Astrocyte (in vitro differentiated cells and primary cell): ENCODE results near the gene EPS8L3. TPM values are rescaled to one million over a fixed set of nuclear protein-coding genes. Genes with fewer than 3 reads are reported as not detected.

Source experiments
- DNase-seq: peaks from one replicate; pipeline ENCODE4 v3.0.0-alpha.2; 2010; ENCODE audit warnings: low read depth
- FAIRE-seq: peaks from 2 replicates; lab custom pipeline; 2011; peaks lifted over from hg19 to GRCh38; lab: Jason Lieb, UNC
- H2AFZ ChIP-seq: 2 replicates; pipeline ENCODE4 v1.6.0; 2012; ENCODE audit warnings: low read depth, low read length, inconsistent platforms
- H3K27ac ChIP-seq: 2 replicates; pipeline ENCODE4 v1.5.1; 2011; ENCODE audit warnings: low read depth, low read length, inconsistent platforms
- H3K27me3 ChIP-seq: 2 replicates; pipeline ENCODE4 v1.6.0; 2011; ENCODE audit warnings: low read length, inconsistent platforms; ENCODE audit not compliant: insufficient read depth
- H3K36me3 ChIP-seq: 2 replicates; pipeline ENCODE4 v1.5.1; 2011; ENCODE audit warnings: low read length, inconsistent platforms; ENCODE audit not compliant: insufficient read depth
- H3K4me1 ChIP-seq: 2 replicates; pipeline ENCODE4 v1.5.1; 2011; ENCODE audit warnings: low read length, inconsistent platforms; ENCODE audit not compliant: insufficient read depth
- H3K4me2 ChIP-seq: 2 replicates; pipeline ENCODE4 v1.6.0; 2012; ENCODE audit warnings: low read length, inconsistent platforms
- H3K4me3 ChIP-seq: 2 replicates; pipeline ENCODE4 v1.5.1; 2011; ENCODE audit warnings: low read depth, mild to moderate bottlenecking, low read length, inconsistent platforms; ENCODE audit not compliant: insufficient read depth
- H3K79me2 ChIP-seq: 2 replicates; pipeline ENCODE4 v1.6.0; 2012; ENCODE audit warnings: mild to moderate bottlenecking, low read length, inconsistent platforms; ENCODE audit not compliant: insufficient read depth
- H3K9ac ChIP-seq: 2 replicates; pipeline ENCODE4 v1.6.0; 2012; ENCODE audit warnings: mild to moderate bottlenecking, low read length, inconsistent platforms
- H3K9me3 ChIP-seq: 2 replicates; pipeline ENCODE4 v1.5.1; 2012; ENCODE audit warnings: low read depth, mild to moderate bottlenecking, low read length, inconsistent platforms; ENCODE audit not compliant: insufficient read depth
- H4K20me1 ChIP-seq: 2 replicates; pipeline ENCODE4 v1.6.0; 2012; ENCODE audit warnings: low read length, inconsistent platforms; ENCODE audit not compliant: insufficient read depth
- H3K27ac Mint-ChIP-seq: one replicate; pipeline ENCODE4 v1.8.0; 2021; ENCODE audit warnings: mild to moderate bottlenecking, mixed read lengths; ENCODE audit not compliant: unreplicated experiment
- H3K27me3 Mint-ChIP-seq: one replicate; pipeline ENCODE4 v1.8.0; 2021; ENCODE audit warnings: low read depth, mixed read lengths; ENCODE audit not compliant: unreplicated experiment
- H3K36me3 Mint-ChIP-seq: one replicate; pipeline ENCODE4 v1.8.0; 2021; ENCODE audit warnings: low read depth, mixed read lengths; ENCODE audit not compliant: unreplicated experiment
- H3K4me1 Mint-ChIP-seq: one replicate; pipeline ENCODE4 v1.8.0; 2021; ENCODE audit warnings: low read depth, mixed read lengths; ENCODE audit not compliant: unreplicated experiment
- H3K4me3 Mint-ChIP-seq: one replicate; pipeline ENCODE4 v1.8.0; 2021; ENCODE audit warnings: mild to moderate bottlenecking, moderate library complexity, mixed read lengths; ENCODE audit not compliant: unreplicated experiment
- H3K9me3 Mint-ChIP-seq: one replicate; pipeline ENCODE4 v1.8.0; 2021; ENCODE audit warnings: mild to moderate bottlenecking, mixed read lengths; ENCODE audit not compliant: unreplicated experiment
- CTCF ChIP-seq: IDR thresholded peaks from 2 replicates; pipeline ENCODE4 v1.5.1; 2011; ENCODE audit warnings: low read depth, mild to moderate bottlenecking, inconsistent platforms, low read length, moderate library complexity; ENCODE audit not compliant: insufficient read depth
- EZH2 ChIP-seq: IDR thresholded peaks from 2 replicates; pipeline ENCODE4 v1.6.1; 2012; ENCODE audit warnings: mild to moderate bottlenecking, low read length, inconsistent platforms; ENCODE audit not compliant: insufficient read depth
- total RNA-seq: library from RNA; stranded (reverse); gene quantifications from 2 replicates; pipeline ENCODE4 v1.2.1, GENCODE V29; 2021

Gene EPS8L3
- total RNA-seq, 1 donor from 2014 or later: not detected

- Histone ChIP-seq H3K4me2 (no peak overlapping the region), H3K4me1 (peaks cover 30% of the 10 kb centered on the region), H3K9ac (no peak overlapping the region), H3K4me3 (no peak overlapping the region), H2AFZ (no peak overlapping the region), H3K79me2 (no peaks in the 10 kb centered on the region), H4K20me1 (no peaks in the 10 kb centered on the region), H3K9me3 (no peaks in the 10 kb centered on the region), H3K27me3 (no peaks in the 10 kb centered on the region), H3K36me3 (no peaks in the 10 kb centered on the region), H3K27ac (no peak overlapping the region)
- no peak overlapping the region for H3K4me3 Mint-ChIP-seq
- H3K9me3 Mint-ChIP-seq: no peaks in the 10 kb centered on the region
- peaks cover 8% of the 10 kb centered on the region for H3K4me1 Mint-ChIP-seq
- DNase-seq (no peak), FAIRE-seq (no peak)
- H3K36me3 Mint-ChIP-seq: no peaks in the 10 kb centered on the region
- peaks cover 12% of the 10 kb centered on the region for H3K27me3 Mint-ChIP-seq
- TF ChIP-seq CTCF (no peak), EZH2 (no peak)
- H3K27ac Mint-ChIP-seq: no peak overlapping the region
Observed at GRCh38 chr1:109804660-109805059, 40.9 kb upstream of the EPS8L3 start.

- Histone ChIP-seq H3K27me3 (no peaks in the 10 kb centered on the region), H3K27ac (no peak overlapping the region), H3K4me3 (no peak overlapping the region), H4K20me1 (no peaks in the 10 kb centered on the region), H3K9ac (no peak overlapping the region), H3K9me3 (no peaks in the 10 kb centered on the region), H3K4me2 (peak overlapping the region; percentile 25), H2AFZ (no peak overlapping the region), H3K4me1 (peaks cover 30% of the 10 kb centered on the region), H3K79me2 (no peaks in the 10 kb centered on the region), H3K36me3 (no peaks in the 10 kb centered on the region)
- no peaks in the 10 kb centered on the region for H3K36me3 Mint-ChIP-seq
- TF ChIP-seq EZH2: no peak
- no peak for TF ChIP-seq CTCF
- no peak for FAIRE-seq
- DNase-seq: no peak
- peaks cover 8% of the 10 kb centered on the region for H3K4me1 Mint-ChIP-seq
- H3K27ac Mint-ChIP-seq: no peak overlapping the region
- no peak overlapping the region for H3K4me3 Mint-ChIP-seq
- peaks cover 12% of the 10 kb centered on the region for H3K27me3 Mint-ChIP-seq
- H3K9me3 Mint-ChIP-seq: no peaks in the 10 kb centered on the region
Observed at GRCh38 chr1:109803901-109804331, 40.2 kb upstream of the EPS8L3 start.

- H3K27me3 Mint-ChIP-seq: peaks cover 12% of the 10 kb centered on the region
- no peaks in the 10 kb centered on the region for H3K9me3 Mint-ChIP-seq
Observed at GRCh38 chr1:109802901-109803561, 39.3 kb upstream of the EPS8L3 start.

More at GRCh38 chr1:109802901-109803561, 39.3 kb upstream of the EPS8L3 start:
- H3K36me3 ChIP-seq: no peaks in the 10 kb centered on the region
- no peak overlapping the region for H3K4me3 ChIP-seq
- H3K4me2 ChIP-seq: no peak overlapping the region
- no peak overlapping the region for H3K4me3 Mint-ChIP-seq
- no peaks in the 10 kb centered on the region for H3K9me3 ChIP-seq
- no peaks in the 10 kb centered on the region for H3K27me3 ChIP-seq
- no peak overlapping the region for H3K9ac ChIP-seq
- FAIRE-seq (no peak), DNase-seq (no peak)
- no peaks in the 10 kb centered on the region for H3K36me3 Mint-ChIP-seq
- peaks cover 4% of the 10 kb centered on the region for H3K4me1 Mint-ChIP-seq
- no peaks in the 10 kb centered on the region for H3K79me2 ChIP-seq
- H3K27ac ChIP-seq: no peak overlapping the region
- TF ChIP-seq CTCF (no peak), EZH2 (no peak)
- no peaks in the 10 kb centered on the region for H4K20me1 ChIP-seq
- no peak overlapping the region for H3K27ac Mint-ChIP-seq
- H3K4me1 ChIP-seq: peaks cover 23% of the 10 kb centered on the region
- no peak overlapping the region for H2AFZ ChIP-seq
